OCI-LY1 (cell line): ENCODE data around the gene SMC4.

Experiments used
- CTCF ChIP-seq: fragments of 200-600 bp; sonication (generic), shearing (Covaris generic); IDR thresholded peaks from 2 replicates; pipeline ENCODE4 v1.5.1; 2017; ENCODE audit warnings: mild to moderate bottlenecking, antibody characterized with exemption, low read length, moderate library complexity, mixed read lengths
- EZH2 ChIP-seq: fragments of 200-600 bp; sonication (generic), shearing (Covaris generic); IDR thresholded peaks from 2 replicates; pipeline ENCODE4 v1.8.0; 2017; ENCODE audit warnings: borderline replicate concordance, mixed run types, mild to moderate bottlenecking, antibody characterized with exemption, low read length, moderate library complexity, mixed read lengths

DNA sequence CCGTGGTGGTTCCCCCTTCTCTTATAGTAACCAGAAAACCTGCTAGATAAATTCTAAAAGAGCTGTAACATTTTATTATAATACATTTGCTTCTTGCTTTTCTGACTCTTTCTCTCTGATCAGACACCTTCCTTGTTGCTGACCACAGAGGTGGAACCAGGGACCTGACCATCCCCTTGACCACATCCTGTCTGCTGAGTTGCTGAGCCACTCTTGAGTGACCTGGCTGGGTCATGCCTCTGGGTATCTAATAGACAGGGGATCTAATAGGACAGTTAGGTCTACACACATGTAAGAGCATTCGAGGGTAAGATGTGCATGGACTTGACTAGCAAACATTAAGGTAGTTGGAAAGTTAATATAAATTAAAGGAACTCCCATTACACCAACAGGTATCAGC lies 72.9 kb downstream of the SMC4 start:
- TF ChIP-seq CTCF (no peak), EZH2 (no peak)
